Measurements from ENCODE around the gene KLRK1.
"Not testable (repeated sequence)": the region's sequence is repeated elsewhere in the genome, so short reads cannot be mapped to it uniquely, and the experiment has no call there.

The KLRK1 gene

DNA sequence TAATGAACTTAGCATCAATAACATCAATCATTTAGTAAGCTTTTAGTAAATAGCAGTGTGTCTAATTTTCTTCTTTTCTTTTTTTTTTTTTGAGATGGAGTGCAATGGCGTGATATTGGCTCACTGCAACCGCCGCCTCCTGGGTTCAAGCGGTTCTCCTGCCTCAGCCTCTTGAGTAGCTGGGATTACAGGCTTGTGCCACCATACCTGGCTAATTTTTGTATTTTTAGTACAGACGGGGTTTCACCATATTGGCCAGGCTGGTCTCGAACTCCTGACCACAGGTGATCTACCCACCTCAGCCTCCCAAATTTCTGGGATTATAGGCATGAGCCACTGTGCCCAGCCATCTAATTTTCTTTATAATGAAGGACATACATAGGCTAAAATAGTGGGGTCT is 2.3 kb downstream of the KLRK1 start:
- not testable (repeated sequence) for H3K9ac ChIP-seq (ENCODE audit: low read depth, low read length); H3K4me3 ChIP-seq (ENCODE audit: low read length)

GRCh38 chr12:10386857-10387256 is 3.0 kb downstream of the KLRK1 start:
- Histone ChIP-seq H3K4me1 (ENCODE audit: insufficient read depth, low read length) (no peaks in the 10 kb centered on the region), H3K9me3 (ENCODE audit: insufficient read depth, low read depth, low read length) (no peaks in the 10 kb centered on the region), H3K27me3 (ENCODE audit: insufficient read depth, low read length) (no peaks in the 10 kb centered on the region), H3K4me3 (ENCODE audit: low read length) (no peak overlapping the region), H3K9ac (ENCODE audit: low read depth, low read length) (no peak overlapping the region), H3K27ac (ENCODE audit: low read depth, low read length) (no peak overlapping the region), H3K36me3 (ENCODE audit: insufficient read depth, low read length) (no peaks in the 10 kb centered on the region)
- WGBS: 88% methylated on average over 1 of the region's 1 CpG

More for the DNA sequence above, 2.3 kb downstream of the KLRK1 start:
- not testable (repeated sequence) for H3K36me3 ChIP-seq (ENCODE audit: insufficient read depth, low read length); H3K9me3 ChIP-seq (ENCODE audit: insufficient read depth, low read depth, low read length); H3K27me3 ChIP-seq (ENCODE audit: insufficient read depth, low read length); H3K27ac ChIP-seq (ENCODE audit: low read depth, low read length); H3K4me1 ChIP-seq (ENCODE audit: insufficient read depth, low read length)
- 94% methylated on average over 6 of the region's 6 CpGs for WGBS

DNA sequence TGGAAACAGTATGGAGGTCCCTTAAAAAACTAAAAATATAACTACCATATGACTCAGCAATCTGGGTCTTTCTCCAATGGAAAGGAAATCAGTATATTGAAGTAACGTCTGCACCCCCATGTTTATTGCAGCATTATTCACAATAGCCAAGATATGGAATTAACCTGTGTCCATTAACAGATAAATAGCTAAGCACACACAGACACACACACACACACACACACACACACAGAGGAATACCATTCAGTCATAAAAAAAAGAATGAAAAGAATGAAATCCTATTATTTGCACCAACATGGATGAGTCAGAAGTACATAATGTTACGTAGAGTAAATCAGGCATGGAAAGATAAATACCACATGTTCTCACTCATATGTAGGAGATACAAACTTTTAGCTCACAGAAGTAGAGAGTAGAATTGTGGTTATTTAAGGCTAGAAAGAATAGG is 4.7 kb downstream of the KLRK1 start:
- no peak overlapping the region for H3K9ac ChIP-seq (ENCODE audit: low read depth, low read length)
- H3K4me1 ChIP-seq (ENCODE audit: insufficient read depth, low read length): no peaks in the 10 kb centered on the region
- no peaks in the 10 kb centered on the region for H3K36me3 ChIP-seq (ENCODE audit: insufficient read depth, low read length)
- H3K9me3 ChIP-seq (ENCODE audit: insufficient read depth, low read depth, low read length): no peaks in the 10 kb centered on the region
- no peak overlapping the region for H3K27ac ChIP-seq (ENCODE audit: low read depth, low read length)
- no peak overlapping the region for H3K4me3 ChIP-seq (ENCODE audit: low read length)
- no peaks in the 10 kb centered on the region for H3K27me3 ChIP-seq (ENCODE audit: insufficient read depth, low read length)
- WGBS: 92% methylated on average over 1 of the region's 2 CpGs

GRCh38 chr12:10384191-10384590 is 5.7 kb downstream of the KLRK1 start:
- H3K9me3 ChIP-seq (ENCODE audit: insufficient read depth, low read depth, low read length): no peaks in the 10 kb centered on the region
- 96% methylated on average over 3 of the region's 3 CpGs for WGBS
- H3K27ac ChIP-seq (ENCODE audit: low read depth, low read length): no peak overlapping the region
- no peak overlapping the region for H3K9ac ChIP-seq (ENCODE audit: low read depth, low read length)
- H3K36me3 ChIP-seq (ENCODE audit: insufficient read depth, low read length): no peaks in the 10 kb centered on the region
- no peaks in the 10 kb centered on the region for H3K4me1 ChIP-seq (ENCODE audit: insufficient read depth, low read length)
- no peaks in the 10 kb centered on the region for H3K27me3 ChIP-seq (ENCODE audit: insufficient read depth, low read length)
- H3K4me3 ChIP-seq (ENCODE audit: low read length): no peak overlapping the region

GRCh38 chr12:10381928-10382628 is 7.8 kb downstream of the KLRK1 start:
- H3K9me3 ChIP-seq (ENCODE audit: insufficient read depth, low read depth, low read length): no peaks in the 10 kb centered on the region
- H3K36me3 ChIP-seq (ENCODE audit: insufficient read depth, low read length): no peaks in the 10 kb centered on the region
- WGBS: 97% methylated on average over 4 of the region's 4 CpGs
- no peaks in the 10 kb centered on the region for H3K27me3 ChIP-seq (ENCODE audit: insufficient read depth, low read length)
- no peak overlapping the region for H3K27ac ChIP-seq (ENCODE audit: low read depth, low read length)
- H3K4me3 ChIP-seq (ENCODE audit: low read length): no peak overlapping the region
- H3K9ac ChIP-seq (ENCODE audit: low read depth, low read length): no peak overlapping the region
- no peaks in the 10 kb centered on the region for H3K4me1 ChIP-seq (ENCODE audit: insufficient read depth, low read length)

- WGBS: 95% methylated on average over 2 of the region's 2 CpGs
- H3K36me3 ChIP-seq (ENCODE audit: insufficient read depth, low read length): not testable (repeated sequence)
Observed at GRCh38 chr12:10378737-10379136, 11.1 kb downstream of the KLRK1 start.

GRCh38 chr12:10374624-10375018 is 15.2 kb downstream of the KLRK1 start:
- WGBS: 96% methylated on average over 3 of the region's 3 CpGs
- peaks cover 25% of the 10 kb centered on the region for H3K4me1 ChIP-seq (ENCODE audit: insufficient read depth, low read length)
- no peak overlapping the region for H3K9ac ChIP-seq (ENCODE audit: low read depth, low read length)
- H3K27me3 ChIP-seq (ENCODE audit: insufficient read depth, low read length): no peaks in the 10 kb centered on the region
- H3K4me3 ChIP-seq (ENCODE audit: low read length): no peak overlapping the region
- no peak overlapping the region for H3K27ac ChIP-seq (ENCODE audit: low read depth, low read length)
- no peaks in the 10 kb centered on the region for H3K9me3 ChIP-seq (ENCODE audit: insufficient read depth, low read depth, low read length)
- no peaks in the 10 kb centered on the region for H3K36me3 ChIP-seq (ENCODE audit: insufficient read depth, low read length)

More at GRCh38 chr12:10378737-10379136, 11.1 kb downstream of the KLRK1 start:
- not testable (repeated sequence) for H3K4me1 ChIP-seq (ENCODE audit: insufficient read depth, low read length); H3K9me3 ChIP-seq (ENCODE audit: insufficient read depth, low read depth, low read length); H3K9ac ChIP-seq (ENCODE audit: low read depth, low read length); H3K4me3 ChIP-seq (ENCODE audit: low read length); H3K27me3 ChIP-seq (ENCODE audit: insufficient read depth, low read length); H3K27ac ChIP-seq (ENCODE audit: low read depth, low read length)

DNA sequence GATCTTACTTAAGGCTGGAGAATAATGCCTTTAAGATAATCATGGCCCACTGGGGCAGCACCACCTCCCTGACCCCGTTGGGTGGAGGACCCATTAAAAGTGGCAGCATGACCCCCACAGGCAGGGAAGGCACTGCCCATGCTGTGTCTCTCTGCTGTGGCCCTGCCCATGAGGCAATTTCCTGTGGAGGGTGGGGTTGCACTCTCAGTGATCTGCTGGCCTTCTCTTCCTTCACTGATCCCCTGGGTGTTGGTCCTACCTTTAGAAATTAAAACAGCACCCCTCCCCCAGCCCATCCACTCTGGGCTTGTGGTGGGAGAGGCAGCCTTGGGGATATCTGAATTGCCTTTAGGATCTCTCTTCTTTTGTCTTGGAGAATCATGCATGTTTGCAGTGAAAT is 17.3 kb downstream of the KLRK1 start:
- peaks cover 25% of the 10 kb centered on the region for H3K4me1 ChIP-seq (ENCODE audit: insufficient read depth, low read length)
- H3K27me3 ChIP-seq (ENCODE audit: insufficient read depth, low read length): no peaks in the 10 kb centered on the region
- no peak overlapping the region for H3K27ac ChIP-seq (ENCODE audit: low read depth, low read length)
- H3K36me3 ChIP-seq (ENCODE audit: insufficient read depth, low read length): no peaks in the 10 kb centered on the region
- H3K9ac ChIP-seq (ENCODE audit: low read depth, low read length): no peak overlapping the region
- H3K9me3 ChIP-seq (ENCODE audit: insufficient read depth, low read depth, low read length): peaks cover 2% of the 10 kb centered on the region; the same call in 1 of the 2 replicates
- no peak overlapping the region for H3K4me3 ChIP-seq (ENCODE audit: low read length)
- 76% methylated on average over 1 of the region's 1 CpG for WGBS

- 94% methylated on average over 6 of the region's 6 CpGs for WGBS
- not testable (repeated sequence) for H3K27ac ChIP-seq (ENCODE audit: low read depth, low read length)
Observed at GRCh38 chr12:10371893-10372535, 17.8 kb downstream of the KLRK1 start.

GRCh38 chr12:10369557-10370415 is 20.1 kb downstream of the KLRK1 start:
- H3K4me3 ChIP-seq (ENCODE audit: low read length): no peak overlapping the region
- no peak overlapping the region for H3K9ac ChIP-seq (ENCODE audit: low read depth, low read length)
- peaks cover 2% of the 10 kb centered on the region; the same call in 1 of the 2 replicates for H3K9me3 ChIP-seq (ENCODE audit: insufficient read depth, low read depth, low read length)
- WGBS: 93% methylated on average over 8 of the region's 8 CpGs
- H3K27ac ChIP-seq (ENCODE audit: low read depth, low read length): no peak overlapping the region
- H3K36me3 ChIP-seq (ENCODE audit: insufficient read depth, low read length): no peaks in the 10 kb centered on the region
- H3K27me3 ChIP-seq (ENCODE audit: insufficient read depth, low read length): no peaks in the 10 kb centered on the region
- H3K4me1 ChIP-seq (ENCODE audit: insufficient read depth, low read length): peaks cover 40% of the 10 kb centered on the region

More at GRCh38 chr12:10371893-10372535, 17.8 kb downstream of the KLRK1 start:
- H3K9ac ChIP-seq (ENCODE audit: low read depth, low read length); H3K27me3 ChIP-seq (ENCODE audit: insufficient read depth, low read length); H3K9me3 ChIP-seq (ENCODE audit: insufficient read depth, low read depth, low read length); H3K36me3 ChIP-seq (ENCODE audit: insufficient read depth, low read length); H3K4me3 ChIP-seq (ENCODE audit: low read length): not testable (repeated sequence)
- H3K4me1 ChIP-seq (ENCODE audit: insufficient read depth, low read length): peaks cover 25% of the 10 kb centered on the region

All from HUES64 (cell line).